Hypothalamus (tissue), 51 donors: ENCODE results near the gene THAP4.
"Not testable (repeated sequence)": the region's sequence is repeated elsewhere in the genome, so short reads cannot be mapped to it uniquely, and the experiment has no call there.

Experiments used
- DNase-seq, 51 donors: peaks; one replicate each; lab custom pipeline; 2025; lab: John Stamatoyannopoulos, UW

The THAP4 gene

GRCh38 chr2:241567266-241567665 is 69.7 kb downstream of the THAP4 start:
- not testable (repeated sequence) for DNase-seq

- DNase-seq: no peak
Measured at GRCh38 chr2:241566468-241566867, 70.5 kb downstream of the THAP4 start.

GRCh38 chr2:241566021-241566420 is 70.9 kb downstream of the THAP4 start:
- DNase-seq: not testable (repeated sequence)

- DNase-seq: no peak
Measured at GRCh38 chr2:241565411-241565810, 71.5 kb downstream of the THAP4 start.

GRCh38 chr2:241564596-241565410 is 72.2 kb downstream of the THAP4 start:
- DNase-seq: no peak

GRCh38 chr2:241563981-241564595 is 72.9 kb downstream of the THAP4 start:
- DNase-seq: no peak

- no peak for DNase-seq
Measured at GRCh38 chr2:241563571-241563980, 73.4 kb downstream of the THAP4 start.

- no peak for DNase-seq
Measured at GRCh38 chr2:241563031-241563507, 73.9 kb downstream of the THAP4 start.

- DNase-seq: no peak
Measured at GRCh38 chr2:241562269-241562891, 74.6 kb downstream of the THAP4 start.

GRCh38 chr2:241561832-241562231 is 75.1 kb downstream of the THAP4 start:
- peak in 40 of 51 donors; percentile 21 to 84 (median 60) for DNase-seq

GRCh38 chr2:241560883-241561474 is 76.0 kb downstream of the THAP4 start:
- peak in 11 of 51 donors; percentile 28 to 57 (median 41) for DNase-seq

- peak in 2 of 51 donors; percentile 25 to 59 for DNase-seq
Measured at GRCh38 chr2:241560162-241560882, 76.6 kb downstream of the THAP4 start.

GRCh38 chr2:241559323-241560161 is 77.4 kb downstream of the THAP4 start:
- peak in 41 of 51 donors; percentile 39 to 93 (median 70) for DNase-seq

GRCh38 chr2:241558532-241559322 is 78.2 kb downstream of the THAP4 start, which contains the start of gene BOK:
BOK (plus strand) TSS chr2:241558745; CDS start chr2:241559484, 739 bp downstream.
- peak in 45 of 51 donors; percentile 7 to 83 (median 54) for DNase-seq

GRCh38 chr2:241556746-241557145 is 80.2 kb downstream of the THAP4 start:
- DNase-seq: no peak

- DNase-seq: no peak
Measured at GRCh38 chr2:241555711-241556110, 81.2 kb downstream of the THAP4 start.

- DNase-seq: no peak
Measured at GRCh38 chr2:241554610-241555322, 82.2 kb downstream of the THAP4 start.

- DNase-seq: no peak
Measured at GRCh38 chr2:241553981-241554380, 83.0 kb downstream of the THAP4 start.
